ENCODE data around the gene RBFOX1.

GRCh38 chr16:7324321-7324720 lies 8.3 kb upstream of the RBFOX1 start:
- TF ChIP-seq CTCF (IDR thresholded peaks at IDR 0.05; ENCODE audit: insufficient read depth, low read depth, low read length): no peak
- TF ChIP-seq EZH2 (IDR thresholded peaks at IDR 0.05; ENCODE audit: insufficient read depth, low read length): no peak
